ENCODE measurements around the gene TOE1.
"Not testable (repeated sequence)": the region's sequence is repeated elsewhere in the genome, so short reads cannot be mapped to it uniquely, and the experiment has no call there.

TOE1 gene

GRCh38 chr1:45355683-45356082, 15.7 kb downstream of the TOE1 start:
- DNase-seq (ENCODE audit: low read depth), result no peak

DNA sequence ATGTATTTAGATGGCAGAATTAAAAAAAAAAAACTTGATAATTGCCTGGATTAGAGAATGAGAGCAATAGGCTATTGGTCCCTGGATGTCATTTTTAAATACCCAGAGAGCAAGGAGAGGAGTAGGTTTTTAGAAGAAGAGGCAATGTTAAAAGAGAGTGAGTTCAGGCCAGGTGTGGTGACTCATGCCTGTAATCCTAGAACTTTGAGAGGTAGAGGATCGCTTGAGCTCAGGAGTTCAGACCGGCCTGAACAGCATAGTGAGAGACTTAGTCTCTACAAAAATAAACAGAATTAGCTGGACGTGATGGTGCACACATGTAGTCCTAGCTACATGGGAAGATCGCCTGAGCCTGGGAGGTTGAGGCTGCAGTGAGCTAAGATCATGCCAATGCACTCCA, 16.2 kb downstream of the TOE1 start:
- no peak for DNase-seq (ENCODE audit: low read depth)

- DNase-seq (ENCODE audit: low read depth), result no peak
Measured at GRCh38 chr1:45359882-45360513, 20.0 kb downstream of the TOE1 start.

- not testable (repeated sequence) for DNase-seq (ENCODE audit: low read depth)
Measured at GRCh38 chr1:45360981-45361380, 21.0 kb downstream of the TOE1 start.

DNA sequence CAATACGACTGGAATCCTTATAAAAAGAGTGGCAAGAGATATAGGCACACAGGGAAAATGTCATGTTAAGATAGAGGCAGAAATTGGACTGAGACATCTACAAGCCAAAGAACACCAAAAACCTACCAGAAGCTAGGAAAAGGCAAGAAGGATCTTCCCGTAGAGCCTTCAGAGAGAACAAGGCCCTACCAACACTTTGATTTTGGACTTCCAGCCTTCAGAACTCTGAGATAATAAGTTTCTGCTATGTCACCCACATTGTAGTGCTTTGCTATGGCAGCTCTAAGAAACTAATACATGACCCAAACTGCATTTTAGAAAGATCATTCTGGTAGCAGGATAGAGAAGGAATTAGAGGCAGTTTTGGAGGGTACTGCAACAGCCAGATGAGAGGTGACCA, 24.3 kb downstream of the TOE1 start:
- DNase-seq (ENCODE audit: low read depth), result no peak

DNA sequence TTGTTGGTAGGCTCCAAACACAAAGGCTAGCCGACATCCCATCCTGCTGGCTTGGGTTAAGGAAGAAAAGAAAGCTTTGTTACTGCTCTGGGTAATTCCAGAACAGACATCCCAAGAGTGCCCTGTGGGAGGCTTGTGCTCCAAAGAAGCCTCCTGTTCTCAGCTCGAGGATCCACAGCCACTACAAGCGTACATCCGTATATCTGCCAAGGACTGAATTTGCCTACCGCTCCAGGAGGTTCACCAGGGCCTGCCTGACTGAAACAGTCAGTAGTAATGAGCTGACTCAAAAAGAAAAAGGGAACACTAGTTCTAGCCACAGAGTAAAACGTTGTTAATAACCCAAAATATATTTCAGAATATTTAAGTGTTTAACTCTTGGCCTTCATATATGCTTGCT, 25.1 kb downstream of the TOE1 start:
- DNase-seq (ENCODE audit: low read depth), result no peak

DNA sequence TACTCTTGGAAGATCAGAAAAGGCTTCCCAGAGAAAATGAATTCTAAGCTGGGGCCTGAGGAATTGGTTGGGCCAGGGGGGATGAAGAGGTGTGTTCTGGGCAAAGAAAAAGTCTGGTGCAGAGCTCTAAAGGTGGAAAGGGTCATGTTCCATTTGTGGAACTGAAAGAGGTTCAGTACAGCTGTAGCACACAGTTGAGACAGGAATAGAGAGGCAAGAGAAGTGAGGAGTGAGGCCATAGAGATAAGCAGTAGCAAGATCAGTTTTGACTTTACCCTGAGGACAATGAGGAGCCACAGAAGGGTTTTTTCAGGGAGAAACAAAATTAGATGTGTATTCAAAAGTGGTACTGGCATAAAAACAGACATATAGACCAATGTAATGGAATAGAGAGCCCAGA, 30.6 kb downstream of the TOE1 start:
- DNase-seq (ENCODE audit: low read depth), result no peak

- no peak for DNase-seq (ENCODE audit: low read depth)
Measured at GRCh38 chr1:45373573-45373972, 33.6 kb downstream of the TOE1 start.

GRCh38 chr1:45375104-45376090, 35.4 kb downstream of the TOE1 start:
- DNase-seq (ENCODE audit: low read depth), result no peak

DNA sequence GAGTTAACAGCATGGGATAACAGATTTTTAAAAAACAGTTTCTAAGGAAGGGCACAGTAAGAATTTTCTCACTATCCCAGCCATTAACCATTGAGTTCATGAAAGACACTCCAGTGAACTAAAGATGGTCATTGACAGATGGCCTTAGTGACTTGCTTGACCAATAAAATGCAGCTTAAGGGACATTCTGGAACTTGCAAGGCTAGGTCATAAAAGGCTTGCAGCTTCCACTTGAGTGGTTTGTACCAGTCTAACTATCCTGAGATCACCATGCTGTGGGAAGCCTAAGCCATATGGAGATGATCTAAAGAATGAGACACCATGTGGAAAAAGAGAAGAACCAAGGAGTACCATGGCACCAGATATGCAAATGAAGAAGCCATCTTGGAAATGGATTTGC, 38.2 kb downstream of the TOE1 start:
- DNase-seq (ENCODE audit: low read depth), result no peak

DNA sequence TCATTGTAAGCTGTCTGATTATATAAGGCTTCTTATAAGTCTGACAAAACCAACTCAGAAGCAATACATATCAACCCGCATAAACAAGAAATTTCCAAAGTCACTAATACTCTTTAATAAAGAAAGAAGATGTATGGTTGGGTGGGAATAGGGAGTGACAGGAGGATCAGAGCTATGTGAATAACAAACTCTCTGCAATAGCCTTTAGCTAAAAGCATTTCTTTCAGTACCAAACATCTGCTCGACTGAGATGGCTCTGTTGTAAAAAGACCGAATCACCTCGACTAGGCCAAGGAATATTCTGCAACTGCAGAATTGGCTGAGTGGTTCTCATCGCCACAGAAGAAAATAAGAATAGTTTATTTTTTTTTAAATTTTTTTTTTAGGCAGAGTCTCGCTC, 39.6 kb downstream of the TOE1 start:
- DNase-seq (ENCODE audit: low read depth), result no peak

- DNase-seq (ENCODE audit: low read depth), result no peak
Measured at GRCh38 chr1:45380125-45380524, 40.2 kb downstream of the TOE1 start.

DNA sequence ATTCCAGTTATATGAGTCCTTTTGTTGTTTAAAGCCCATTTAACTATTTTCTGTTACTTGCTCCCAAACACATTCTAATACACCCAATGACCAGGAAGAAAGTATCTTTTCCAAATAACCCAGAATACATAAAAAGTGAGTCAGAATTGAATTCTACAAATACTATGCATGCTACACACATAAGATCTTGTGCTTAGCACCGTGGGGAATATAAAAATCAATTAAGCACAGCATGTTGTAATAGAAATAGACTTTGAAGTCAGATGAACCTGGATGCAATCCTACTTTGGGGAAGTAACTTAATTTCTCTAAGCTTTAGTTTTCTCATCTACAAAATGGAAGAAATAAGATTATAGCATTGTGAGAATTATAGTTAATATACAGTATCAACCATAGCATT, 40.8 kb downstream of the TOE1 start:
- no peak for DNase-seq (ENCODE audit: low read depth)

GRCh38 chr1:45381243-45381642, 41.3 kb downstream of the TOE1 start:
- no peak for DNase-seq (ENCODE audit: low read depth)

DNA sequence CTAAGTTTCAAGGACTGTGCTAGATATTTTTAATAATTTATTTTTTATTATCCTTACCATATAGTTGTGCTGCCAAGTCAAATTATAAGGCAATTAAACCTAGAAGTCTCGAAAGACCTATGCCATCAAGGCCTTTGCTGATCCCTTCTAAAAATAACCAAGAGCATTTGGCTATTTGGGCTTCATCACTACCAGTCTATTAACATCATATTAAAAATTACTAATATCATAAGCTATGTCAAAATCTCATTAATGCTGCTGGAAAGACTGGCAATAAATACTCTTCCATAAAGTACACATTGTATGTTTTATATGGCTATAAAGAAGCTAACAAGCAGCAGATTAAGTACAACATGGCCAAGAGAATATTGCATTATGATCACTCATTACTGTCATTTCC, 43.2 kb downstream of the TOE1 start:
- no peak for DNase-seq (ENCODE audit: low read depth)

- DNase-seq (ENCODE audit: low read depth), result not testable (repeated sequence)
Measured at GRCh38 chr1:45384213-45384612, 44.2 kb downstream of the TOE1 start.

GRCh38 chr1:45385302-45385701, 45.3 kb downstream of the TOE1 start:
- no peak for DNase-seq (ENCODE audit: low read depth)

- DNase-seq (ENCODE audit: low read depth), result no peak
Measured at GRCh38 chr1:45386219-45386618, 46.2 kb downstream of the TOE1 start.

All from stimulated activated CD8-positive, alpha-beta memory T cell treated with anti-CD3 and anti-CD28 coated beads, Interleukin-15, amount 100 ng/mL, for 24 hours (primary cell).